Measurements from ENCODE around the gene ATOH8. TPM values are rescaled to one million over a fixed set of nuclear protein-coding genes. Genes with fewer than 3 reads are reported as not detected.

Gene ATOH8
- total RNA-seq, 1 donor from 2014 or later = 1.9 TPM

DNA sequence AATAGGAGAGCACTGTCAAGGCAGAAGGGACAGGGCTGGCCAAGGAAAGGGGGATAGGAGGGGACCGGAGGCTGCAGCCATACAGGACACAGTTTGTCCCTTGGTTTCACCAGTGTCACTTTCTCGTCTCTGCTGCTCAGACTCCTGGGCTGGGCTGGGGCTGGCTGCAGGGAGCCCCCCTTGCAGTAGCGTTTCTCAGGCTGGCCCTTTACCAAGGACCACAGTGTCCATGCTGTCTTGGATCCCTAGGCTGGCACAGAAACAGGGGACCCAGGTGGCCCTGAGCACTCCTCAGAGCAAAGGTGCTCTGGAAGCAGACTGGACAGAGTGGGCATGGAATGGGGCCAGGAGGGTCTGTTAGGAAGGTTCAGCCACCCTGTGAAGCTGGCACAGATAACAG, 34.8 kb downstream of the ATOH8 start:
- no peak overlapping the region for H3K4me3 ChIP-seq (ENCODE audit: insufficient read depth, low read depth, low read length)
- FAIRE-seq (no peak), DNase-seq (ENCODE audit: low read depth) (no peak)
- peaks cover 35% of the 10 kb centered on the region for H3K4me1 ChIP-seq (ENCODE audit: insufficient read depth, low read length)
- H3K27me3 Mint-ChIP-seq (ENCODE audit: low read depth, unreplicated experiment) = peaks cover 48% of the 10 kb centered on the region
- H3K9me3 ChIP-seq (ENCODE audit: insufficient read depth, low read depth, low read length) = no peaks in the 10 kb centered on the region
- H3K79me2 ChIP-seq (ENCODE audit: insufficient read depth, low read length) = no peaks in the 10 kb centered on the region
- H4K20me1 ChIP-seq (ENCODE audit: insufficient read depth, low read length) = peaks cover 14% of the 10 kb centered on the region
- H3K9me3 Mint-ChIP-seq (ENCODE audit: unreplicated experiment) = no peaks in the 10 kb centered on the region
- H3K36me3 ChIP-seq (ENCODE audit: insufficient read depth, low read length) = no peaks in the 10 kb centered on the region
- TF ChIP-seq CTCF (IDR thresholded peaks at IDR 0.05; ENCODE audit: insufficient read depth, low read depth, low read length) (no peak), EZH2 (IDR thresholded peaks at IDR 0.05; ENCODE audit: insufficient read depth, low read length) (no peak)
- no peak overlapping the region for H3K4me2 ChIP-seq (ENCODE audit: low read length)
- no peak overlapping the region for H3K4me3 Mint-ChIP-seq (ENCODE audit: unreplicated experiment)
- peaks cover 30% of the 10 kb centered on the region for H3K4me1 Mint-ChIP-seq (ENCODE audit: low read depth, unreplicated experiment)
- no peak overlapping the region for H3K27ac Mint-ChIP-seq (ENCODE audit: unreplicated experiment)
- no peak overlapping the region for H2AFZ ChIP-seq (ENCODE audit: low read depth, low read length)
- H3K27me3 ChIP-seq (ENCODE audit: insufficient read depth, low read length) = peaks cover 7% of the 10 kb centered on the region
- H3K36me3 Mint-ChIP-seq (ENCODE audit: low read depth, unreplicated experiment) = peaks cover 4% of the 10 kb centered on the region
- H3K9ac ChIP-seq (ENCODE audit: low read length) = no peak overlapping the region
- no peak overlapping the region for H3K27ac ChIP-seq (ENCODE audit: low read depth, low read length)

- Mint-ChIP-seq H3K4me1 (ENCODE audit: low read depth, unreplicated experiment) (peaks cover 30% of the 10 kb centered on the region), H3K27ac (ENCODE audit: unreplicated experiment) (no peak overlapping the region), H3K27me3 (ENCODE audit: low read depth, unreplicated experiment) (peaks cover 44% of the 10 kb centered on the region), H3K4me3 (ENCODE audit: unreplicated experiment) (no peak overlapping the region), H3K9me3 (ENCODE audit: unreplicated experiment) (no peaks in the 10 kb centered on the region), H3K36me3 (ENCODE audit: low read depth, unreplicated experiment) (peaks cover 4% of the 10 kb centered on the region)
- DNase-seq (ENCODE audit: low read depth) (no peak), FAIRE-seq (no peak)
- peaks cover 14% of the 10 kb centered on the region for H4K20me1 ChIP-seq (ENCODE audit: insufficient read depth, low read length)
- H3K9ac ChIP-seq (ENCODE audit: low read length) = no peak overlapping the region
- no peaks in the 10 kb centered on the region for H3K9me3 ChIP-seq (ENCODE audit: insufficient read depth, low read depth, low read length)
- H3K4me3 ChIP-seq (ENCODE audit: insufficient read depth, low read depth, low read length) = no peak overlapping the region
- no peak overlapping the region for H3K4me2 ChIP-seq (ENCODE audit: low read length)
- H3K4me1 ChIP-seq (ENCODE audit: insufficient read depth, low read length) = peaks cover 35% of the 10 kb centered on the region
- H3K27ac ChIP-seq (ENCODE audit: low read depth, low read length) = no peak overlapping the region
- no peaks in the 10 kb centered on the region for H3K79me2 ChIP-seq (ENCODE audit: insufficient read depth, low read length)
- TF ChIP-seq EZH2 (IDR thresholded peaks at IDR 0.05; ENCODE audit: insufficient read depth, low read length) (no peak), CTCF (IDR thresholded peaks at IDR 0.05; ENCODE audit: insufficient read depth, low read depth, low read length) (no peak)
- H3K36me3 ChIP-seq (ENCODE audit: insufficient read depth, low read length) = no peaks in the 10 kb centered on the region
- H3K27me3 ChIP-seq (ENCODE audit: insufficient read depth, low read length) = peaks cover 7% of the 10 kb centered on the region
- H2AFZ ChIP-seq (ENCODE audit: low read depth, low read length) = no peak overlapping the region
Measured at GRCh38 chr2:85789271-85789670, 35.5 kb downstream of the ATOH8 start.

- peaks cover 32% of the 10 kb centered on the region for H3K4me1 Mint-ChIP-seq (ENCODE audit: low read depth, unreplicated experiment)
Measured at GRCh38 chr2:85790032-85790431, 36.2 kb downstream of the ATOH8 start.

More at GRCh38 chr2:85790032-85790431, 36.2 kb downstream of the ATOH8 start:
- H3K9ac ChIP-seq (ENCODE audit: low read length) = no peak overlapping the region
- H3K27ac ChIP-seq (ENCODE audit: low read depth, low read length) = no peak overlapping the region
- H3K36me3 ChIP-seq (ENCODE audit: insufficient read depth, low read length) = no peaks in the 10 kb centered on the region
- H3K27me3 ChIP-seq (ENCODE audit: insufficient read depth, low read length) = peaks cover 7% of the 10 kb centered on the region
- H3K4me3 ChIP-seq (ENCODE audit: insufficient read depth, low read depth, low read length) = no peak overlapping the region
- Mint-ChIP-seq H3K9me3 (ENCODE audit: unreplicated experiment) (no peaks in the 10 kb centered on the region), H3K36me3 (ENCODE audit: low read depth, unreplicated experiment) (peaks cover 4% of the 10 kb centered on the region), H3K27ac (ENCODE audit: unreplicated experiment) (no peak overlapping the region), H3K27me3 (ENCODE audit: low read depth, unreplicated experiment) (peaks cover 44% of the 10 kb centered on the region), H3K4me3 (ENCODE audit: unreplicated experiment) (no peak overlapping the region)
- H3K9me3 ChIP-seq (ENCODE audit: insufficient read depth, low read depth, low read length) = no peaks in the 10 kb centered on the region
- no peak for TF ChIP-seq CTCF (IDR thresholded peaks at IDR 0.05; ENCODE audit: insufficient read depth, low read depth, low read length)
- no peak for TF ChIP-seq EZH2 (IDR thresholded peaks at IDR 0.05; ENCODE audit: insufficient read depth, low read length)
- DNase-seq (ENCODE audit: low read depth) = no peak
- H3K4me2 ChIP-seq (ENCODE audit: low read length) = no peak overlapping the region
- H3K4me1 ChIP-seq (ENCODE audit: insufficient read depth, low read length) = peaks cover 30% of the 10 kb centered on the region
- no peak overlapping the region for H2AFZ ChIP-seq (ENCODE audit: low read depth, low read length)
- H3K79me2 ChIP-seq (ENCODE audit: insufficient read depth, low read length) = no peaks in the 10 kb centered on the region
- peaks cover 14% of the 10 kb centered on the region for H4K20me1 ChIP-seq (ENCODE audit: insufficient read depth, low read length)
- FAIRE-seq = no peak
